ENCODE results near the gene ADSL.

The ADSL gene

DNA sequence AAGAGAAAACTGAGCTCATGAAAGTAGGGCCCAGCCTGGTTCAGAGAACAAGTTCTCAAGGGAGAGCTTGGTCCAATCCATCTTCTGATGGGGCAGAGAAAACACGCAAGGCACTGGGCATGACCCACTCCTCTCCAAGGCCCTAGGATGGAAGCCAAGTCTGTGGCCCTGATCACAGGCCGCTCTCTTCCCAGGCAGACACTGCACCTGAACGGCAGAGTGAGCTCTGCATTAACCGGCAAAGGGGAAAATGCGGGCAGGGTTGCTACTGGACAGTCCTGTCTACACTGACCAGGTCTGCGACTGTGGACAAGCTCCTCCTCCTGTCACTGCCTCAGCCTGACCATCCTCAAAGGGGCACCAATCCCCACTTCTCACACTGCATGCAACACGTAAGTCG is 73.4 kb downstream of the ADSL start:
- Histone ChIP-seq H4K20me1 (peaks cover 15% of the 10 kb centered on the region; the same call in 1 of the 2 replicates), H3K4me2 (peak overlapping the region; percentile 77)
- no peak for TF ChIP-seq Cebpa-rat (IDR thresholded peaks at IDR 0.05)

DNA sequence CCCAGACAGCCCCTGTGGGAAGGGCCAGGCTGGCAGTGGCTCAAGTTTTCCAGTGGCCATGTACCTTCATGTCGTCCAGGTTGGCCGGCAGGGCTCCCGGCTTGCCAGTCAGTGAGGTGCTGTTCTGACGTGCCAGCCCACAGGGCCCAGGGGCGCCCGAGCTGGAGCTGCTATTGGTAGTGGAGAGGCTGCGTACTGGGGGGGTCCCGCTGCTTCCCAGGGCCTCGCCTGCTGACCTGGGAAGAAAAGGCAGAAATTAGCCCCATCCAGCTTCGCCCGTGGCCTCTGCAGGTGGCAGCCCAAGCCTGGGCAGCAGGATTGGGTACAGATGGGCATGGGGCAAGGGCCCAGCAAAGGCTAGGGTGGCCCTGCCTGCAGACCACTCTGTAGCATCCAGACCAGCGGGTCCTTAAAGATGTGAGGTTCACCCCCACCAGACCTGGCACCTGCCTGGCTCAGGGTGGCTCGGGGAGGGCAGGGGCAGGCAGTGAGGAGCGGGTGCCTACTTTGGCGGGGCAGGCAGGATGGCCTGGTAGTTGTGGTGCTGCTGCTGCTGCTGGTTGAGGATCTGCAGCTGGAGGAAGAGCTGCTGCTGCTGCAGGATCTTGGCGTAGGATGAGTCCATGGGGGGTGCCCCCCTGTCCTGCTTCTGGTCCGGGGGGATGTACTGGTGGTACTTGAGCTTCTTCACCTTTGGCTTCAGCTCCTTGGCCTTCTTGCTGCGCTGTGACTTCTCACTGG is 74.2 kb downstream of the ADSL start:
- no peak overlapping the region for H3K4me3 ChIP-seq
- H3K36me3 ChIP-seq: peaks cover 88% of the 10 kb centered on the region
- no peaks in the 10 kb centered on the region for H3K9me3 ChIP-seq
- H4K20me1 ChIP-seq: peaks cover 15% of the 10 kb centered on the region; the same call in 1 of the 2 replicates
- H3K9ac ChIP-seq: no peak overlapping the region
- peaks cover 65% of the 10 kb centered on the region for H3K4me1 ChIP-seq
- H3K4me2 ChIP-seq: peak overlapping the region; percentile 77; the same call in 1 of the 2 replicates
- no peak for TF ChIP-seq Cebpa-rat (IDR thresholded peaks at IDR 0.05)
- no peaks in the 10 kb centered on the region for H3K27me3 ChIP-seq
- H3K27ac ChIP-seq: peak overlapping the region; percentile 81

More for the DNA sequence above, 73.4 kb downstream of the ADSL start:
- no peaks in the 10 kb centered on the region for H3K27me3 ChIP-seq
- no peak overlapping the region for H3K9ac ChIP-seq
- H3K9me3 ChIP-seq: no peaks in the 10 kb centered on the region
- H3K4me1 ChIP-seq: peaks cover 73% of the 10 kb centered on the region
- H3K27ac ChIP-seq: peak overlapping the region; percentile 81
- peaks cover 80% of the 10 kb centered on the region for H3K36me3 ChIP-seq
- no peak overlapping the region for H3K4me3 ChIP-seq

DNA sequence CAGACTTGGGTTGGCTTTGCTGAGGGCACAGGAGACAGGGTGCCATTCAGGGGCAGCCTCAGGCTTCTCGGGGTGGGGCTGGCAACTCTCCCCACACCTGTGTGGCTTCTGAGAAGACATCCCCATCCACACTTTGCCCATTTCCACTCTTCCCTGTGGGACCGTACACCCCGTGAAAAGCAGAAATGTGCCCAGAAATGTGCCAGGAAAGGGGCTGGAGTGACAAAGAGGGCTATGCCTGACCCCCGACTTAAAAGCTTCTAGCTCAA is 74.7 kb downstream of the ADSL start:
- Histone ChIP-seq H4K20me1 (peaks cover 15% of the 10 kb centered on the region; the same call in 1 of the 2 replicates), H3K36me3 (peaks cover 93% of the 10 kb centered on the region), H3K4me1 (peaks cover 60% of the 10 kb centered on the region), H3K27ac (0 out of 2 replicates have a peak overlapping the region, but pooled peaks have one; percentile 9), H3K9ac (no peak overlapping the region), H3K9me3 (no peaks in the 10 kb centered on the region), H3K27me3 (no peaks in the 10 kb centered on the region), H3K4me3 (no peak overlapping the region), H3K4me2 (no peak overlapping the region)
- TF ChIP-seq Cebpa-rat (IDR thresholded peaks at IDR 0.05): no peak

DNA sequence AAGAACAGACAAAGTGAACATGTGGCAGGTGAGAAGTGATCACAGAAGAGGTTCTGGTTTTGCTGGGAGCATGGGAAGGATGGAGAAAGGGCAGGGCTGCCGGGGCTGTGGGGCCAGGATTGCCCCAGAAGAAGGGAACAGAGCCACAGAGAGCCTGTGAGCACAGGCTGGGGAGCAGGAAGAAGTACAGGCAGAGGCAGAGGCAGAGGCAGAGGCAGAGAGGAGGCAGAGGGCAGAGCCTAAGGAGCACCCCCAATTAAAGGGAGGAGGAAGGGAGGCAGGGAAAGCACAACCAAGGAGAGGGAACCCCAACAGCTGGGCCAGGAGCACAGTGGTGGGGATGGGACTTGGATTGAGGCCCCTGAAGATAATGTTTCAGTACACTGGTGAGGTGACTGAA is 75.6 kb downstream of the ADSL start:
- no peak overlapping the region for H3K4me3 ChIP-seq
- H3K27me3 ChIP-seq: no peaks in the 10 kb centered on the region
- H3K36me3 ChIP-seq: peaks cover 94% of the 10 kb centered on the region
- peaks cover 51% of the 10 kb centered on the region for H3K4me1 ChIP-seq
- H4K20me1 ChIP-seq: peaks cover 15% of the 10 kb centered on the region; the same call in 1 of the 2 replicates
- TF ChIP-seq Cebpa-rat (IDR thresholded peaks at IDR 0.05): no peak
- H3K4me2 ChIP-seq: no peak overlapping the region; the same call in 1 of the 2 replicates
- H3K9ac ChIP-seq: no peak overlapping the region
- no peaks in the 10 kb centered on the region for H3K9me3 ChIP-seq
- peak overlapping the region; percentile 51 for H3K27ac ChIP-seq

DNA sequence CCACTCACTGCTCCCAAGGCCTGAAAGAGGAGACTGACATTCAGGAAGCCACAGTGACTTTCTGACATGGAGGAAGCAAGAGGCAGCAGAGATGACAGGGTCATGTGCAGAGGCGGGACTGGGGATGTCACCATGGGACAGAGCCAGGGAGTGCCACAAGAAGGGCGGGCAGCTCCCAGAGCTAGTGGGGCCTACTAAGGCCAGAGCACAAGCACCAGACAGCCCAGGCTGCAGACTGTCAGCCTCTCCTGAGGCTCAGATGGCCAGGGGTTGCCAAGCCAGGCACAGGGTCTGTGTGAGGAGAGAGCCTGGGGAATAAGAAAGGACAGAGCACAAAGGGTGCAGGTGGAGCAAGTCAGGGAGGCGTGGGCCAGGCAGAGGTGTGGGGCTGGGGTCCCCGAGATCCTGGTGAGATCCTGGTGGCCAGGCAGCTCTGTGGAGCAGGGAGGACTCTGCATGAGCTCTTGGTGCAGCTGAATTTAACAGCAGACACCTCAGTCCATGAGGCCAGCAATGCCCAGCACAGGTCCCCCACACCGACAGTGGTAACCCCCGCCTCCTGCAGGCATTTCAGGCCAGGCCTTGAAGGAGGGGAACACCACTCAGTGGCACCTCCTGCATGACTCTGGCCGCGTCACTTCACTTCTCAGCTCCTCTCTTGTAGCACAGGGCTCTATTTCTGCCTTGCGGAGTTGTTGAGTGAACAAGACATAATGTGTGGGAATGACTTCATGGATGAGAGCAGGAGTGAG is 76.4 kb downstream of the ADSL start:
- H3K9ac ChIP-seq: peak overlapping the region; percentile 15; the same call in 1 of the 2 replicates
- peak overlapping the region; percentile 51 for H3K27ac ChIP-seq
- H4K20me1 ChIP-seq: peaks cover 15% of the 10 kb centered on the region; the same call in 1 of the 2 replicates
- peaks cover 97% of the 10 kb centered on the region for H3K36me3 ChIP-seq
- peaks cover 43% of the 10 kb centered on the region for H3K4me1 ChIP-seq
- TF ChIP-seq Cebpa-rat (IDR thresholded peaks at IDR 0.05): no peak
- H3K4me3 ChIP-seq: no peak overlapping the region
- no peaks in the 10 kb centered on the region for H3K9me3 ChIP-seq
- H3K4me2 ChIP-seq: peak overlapping the region; percentile 40; the same call in 1 of the 2 replicates
- H3K27me3 ChIP-seq: no peaks in the 10 kb centered on the region

DNA sequence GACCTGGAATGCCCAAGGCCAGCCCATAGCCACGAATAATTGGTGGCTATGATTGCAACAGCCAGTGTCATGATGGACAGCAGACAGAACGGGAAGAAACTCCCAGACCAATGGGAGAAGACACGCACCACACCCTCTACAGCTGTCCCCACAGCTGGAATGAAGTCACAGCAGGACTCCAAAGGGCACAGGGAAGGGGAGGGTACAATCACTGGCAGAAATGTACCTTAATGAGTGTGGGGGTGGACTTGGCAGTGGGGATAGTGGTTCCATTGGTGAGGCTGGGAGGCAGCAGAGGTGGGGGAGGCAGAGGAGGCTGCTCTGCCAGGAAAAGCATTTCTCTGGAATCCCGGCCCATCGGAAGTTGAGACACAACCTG is 77.0 kb downstream of the ADSL start:
- H3K4me2 ChIP-seq: no peak overlapping the region; the same call in 1 of the 2 replicates
- no peak overlapping the region for H3K4me3 ChIP-seq
- H4K20me1 ChIP-seq: peaks cover 15% of the 10 kb centered on the region; the same call in 1 of the 2 replicates
- no peak overlapping the region for H3K9ac ChIP-seq
- H3K9me3 ChIP-seq: no peaks in the 10 kb centered on the region
- H3K36me3 ChIP-seq: peaks cover 97% of the 10 kb centered on the region
- 0 out of 2 replicates have a peak overlapping the region, but pooled peaks have one; percentile 13 for H3K27ac ChIP-seq
- H3K4me1 ChIP-seq: peaks cover 37% of the 10 kb centered on the region
- no peaks in the 10 kb centered on the region for H3K27me3 ChIP-seq
- TF ChIP-seq Cebpa-rat (IDR thresholded peaks at IDR 0.05): no peak

DNA sequence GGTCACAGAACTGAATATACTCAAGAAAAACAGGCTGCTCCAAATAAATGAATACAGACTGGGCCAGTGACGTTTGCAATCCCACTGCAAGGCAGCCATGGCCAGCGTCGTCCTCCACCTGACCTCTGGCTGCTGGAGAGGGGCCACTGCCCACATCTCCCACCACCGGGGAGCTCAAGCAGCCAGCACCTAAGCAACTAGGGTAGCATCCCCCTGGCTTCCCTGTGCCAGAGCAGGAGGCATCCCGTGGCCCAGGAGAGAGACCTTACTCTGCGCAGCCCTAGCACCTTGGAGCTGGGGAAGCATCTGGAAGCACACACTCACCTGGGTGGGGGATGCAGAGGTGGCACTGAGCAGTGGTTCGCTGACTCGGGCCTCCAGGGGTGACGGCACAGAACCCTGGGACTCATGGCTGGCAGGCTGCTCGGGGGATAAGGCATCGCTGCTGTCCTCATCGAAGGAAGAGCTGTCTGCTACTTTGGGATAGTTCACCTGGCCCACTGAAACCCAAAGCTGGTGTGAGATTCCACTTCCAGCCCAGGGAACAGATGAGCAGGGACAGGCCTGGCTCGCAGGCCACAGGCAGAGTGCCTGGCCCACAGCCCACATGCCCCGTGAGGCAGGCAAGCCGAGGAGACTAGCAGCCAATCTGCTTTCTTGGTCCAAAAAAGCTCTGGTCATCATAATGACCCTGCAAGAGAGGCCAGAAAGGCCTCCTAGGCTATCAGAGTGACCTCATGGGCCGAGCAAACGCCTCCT is 77.8 kb downstream of the ADSL start:
- H3K9ac ChIP-seq: no peak overlapping the region
- TF ChIP-seq Cebpa-rat (IDR thresholded peaks at IDR 0.05): no peak
- H3K4me2 ChIP-seq: no peak overlapping the region
- H3K27ac ChIP-seq: 0 out of 2 replicates have a peak overlapping the region, but pooled peaks have one; percentile 38
- H3K4me1 ChIP-seq: peaks cover 31% of the 10 kb centered on the region
- H3K36me3 ChIP-seq: peaks cover 100% of the 10 kb centered on the region
- H3K27me3 ChIP-seq: no peaks in the 10 kb centered on the region
- H3K9me3 ChIP-seq: no peaks in the 10 kb centered on the region
- peaks cover 14% of the 10 kb centered on the region; the same call in 1 of the 2 replicates for H4K20me1 ChIP-seq
- H3K4me3 ChIP-seq: no peak overlapping the region

DNA sequence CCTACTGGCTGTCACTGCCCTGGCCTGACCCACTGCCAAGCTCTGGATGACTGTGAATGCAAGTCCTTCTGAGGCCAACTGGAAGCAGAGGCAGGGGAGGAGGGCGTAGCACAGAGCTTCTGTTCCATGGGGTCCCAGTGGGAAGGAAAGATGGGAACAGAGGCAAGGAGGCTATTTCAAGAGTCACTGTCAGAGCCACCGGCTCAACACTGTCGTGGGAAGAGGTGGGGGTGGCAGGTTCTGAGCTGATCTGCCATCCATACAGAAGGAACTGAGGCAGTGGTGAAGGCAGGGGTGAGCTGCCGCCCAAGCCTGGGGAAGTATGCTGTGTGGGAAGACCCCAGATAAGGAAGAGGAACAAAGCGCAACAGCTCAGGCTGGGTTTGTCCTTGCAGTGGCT is 78.8 kb downstream of the ADSL start:
- TF ChIP-seq Cebpa-rat (IDR thresholded peaks at IDR 0.05): no peak
- H3K4me3 ChIP-seq: no peak overlapping the region
- 0 out of 2 replicates have a peak, but pooled peaks cover 10% of the 10 kb centered on the region for H4K20me1 ChIP-seq
- peaks cover 25% of the 10 kb centered on the region for H3K4me1 ChIP-seq
- peaks cover 100% of the 10 kb centered on the region for H3K36me3 ChIP-seq
- H3K4me2 ChIP-seq: no peak overlapping the region
- no peaks in the 10 kb centered on the region for H3K9me3 ChIP-seq
- no peak overlapping the region for H3K9ac ChIP-seq
- no peaks in the 10 kb centered on the region for H3K27me3 ChIP-seq
- peak overlapping the region; percentile 38; the same call in 1 of the 2 replicates for H3K27ac ChIP-seq

DNA sequence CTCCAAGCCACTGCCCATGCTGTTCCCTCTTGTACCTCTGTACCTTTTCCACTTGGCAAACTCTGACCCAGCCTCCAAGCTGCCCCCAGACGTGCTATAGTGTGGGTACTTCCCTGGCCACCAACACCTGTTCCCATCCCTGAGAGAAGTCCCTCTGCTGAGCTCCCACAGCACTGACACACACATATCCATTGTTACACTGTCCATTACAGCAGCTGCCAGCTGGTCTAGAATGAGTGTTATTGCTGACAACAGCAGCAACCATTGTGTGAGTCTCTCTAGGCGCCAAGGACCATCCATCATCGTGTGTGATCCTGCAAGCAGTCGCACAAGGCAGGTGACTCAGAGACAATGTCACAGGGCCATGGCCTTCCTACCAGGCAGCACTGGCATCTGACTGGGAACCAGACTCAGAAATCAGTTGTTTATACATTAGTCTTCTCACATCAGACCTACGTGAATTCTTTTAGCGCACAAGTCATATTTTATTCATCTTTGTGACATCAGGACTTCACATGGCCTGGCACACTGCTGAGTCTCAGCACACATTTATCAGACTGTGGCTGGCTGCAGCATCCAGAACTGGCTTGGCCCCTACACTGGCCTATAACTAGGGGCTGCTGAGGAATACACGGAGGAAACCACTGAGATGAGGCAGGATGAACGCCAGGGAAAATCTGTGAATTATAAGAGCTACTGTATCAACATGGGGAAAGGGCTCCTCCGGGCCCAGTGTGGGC is 80.5 kb downstream of the ADSL start:
- H3K36me3 ChIP-seq: peaks cover 100% of the 10 kb centered on the region
- peaks cover 35% of the 10 kb centered on the region for H3K4me1 ChIP-seq
- TF ChIP-seq Cebpa-rat (IDR thresholded peaks at IDR 0.05): no peak
- H3K9ac ChIP-seq: no peak overlapping the region
- H3K27ac ChIP-seq: 0 out of 2 replicates have a peak overlapping the region, but pooled peaks have one; percentile 38
- no peak overlapping the region for H3K4me2 ChIP-seq
- no peaks in the 10 kb centered on the region for H3K27me3 ChIP-seq
- no peak overlapping the region for H3K4me3 ChIP-seq
- H4K20me1 ChIP-seq: 0 out of 2 replicates have a peak, but pooled peaks cover 10% of the 10 kb centered on the region
- no peaks in the 10 kb centered on the region for H3K9me3 ChIP-seq
